ENCODE data around the gene PSME1.
"Not testable (repeated sequence)": the region's sequence is repeated elsewhere in the genome, so short reads cannot be mapped to it uniquely, and the experiment has no call there.

Gene PSME1

GRCh38 chr14:24105609-24106239 is 30.3 kb upstream of the PSME1 start:
- not testable (repeated sequence) for ATAC-seq

- ATAC-seq: no peak
Observed at GRCh38 chr14:24106672-24107271, 29.2 kb upstream of the PSME1 start.

- ATAC-seq: peak in 1 of 2 donors; percentile 15
Observed at GRCh38 chr14:24108336-24108874, 27.6 kb upstream of the PSME1 start.

- ATAC-seq: no peak
Observed at GRCh38 chr14:24110060-24110459, 25.9 kb upstream of the PSME1 start.

GRCh38 chr14:24110523-24110922 is 25.5 kb upstream of the PSME1 start:
- no peak for ATAC-seq

GRCh38 chr14:24113379-24113800 is 22.6 kb upstream of the PSME1 start:
- no peak for ATAC-seq

- ATAC-seq: peak; percentile 22
Observed at GRCh38 chr14:24113801-24114531, 22.0 kb upstream of the PSME1 start.

GRCh38 chr14:24114532-24115421 is 21.2 kb upstream of the PSME1 start, which contains the start of the genes DCAF11 and NRL:
Gene DCAF11 (plus strand): TSS chr14:24114777. CDS start chr14:24115595, 818 bp downstream.
Gene NRL (minus strand): TSS chr14:24114949. CDS start chr14:24082848, 32,101 bp downstream.
- ATAC-seq: peak; percentile 89

- no peak for ATAC-seq
Observed at GRCh38 chr14:24115422-24116127, 20.4 kb upstream of the PSME1 start.

GRCh38 chr14:24116128-24116814 is 19.7 kb upstream of the PSME1 start:
- ATAC-seq: no peak

- no peak for ATAC-seq
Observed at GRCh38 chr14:24117179-24117578, 18.8 kb upstream of the PSME1 start.

- no peak for ATAC-seq
Observed at GRCh38 chr14:24119691-24120090, 16.3 kb upstream of the PSME1 start.

- ATAC-seq: no peak
Observed at GRCh38 chr14:24121210-24121609, 14.8 kb upstream of the PSME1 start.

GRCh38 chr14:24122416-24122815 is 13.6 kb upstream of the PSME1 start:
- no peak for ATAC-seq

GRCh38 chr14:24122898-24123297 is 13.1 kb upstream of the PSME1 start:
- no peak for ATAC-seq

- ATAC-seq: peak; percentile 64 to 76
Observed at GRCh38 chr14:24123424-24124417, 12.3 kb upstream of the PSME1 start.

GRCh38 chr14:24126939-24127338 is 9.1 kb upstream of the PSME1 start:
- ATAC-seq: no peak

GRCh38 chr14:24127673-24128072 is 8.3 kb upstream of the PSME1 start:
- no peak for ATAC-seq

- no peak for ATAC-seq
Observed at GRCh38 chr14:24129410-24129998, 6.5 kb upstream of the PSME1 start.

GRCh38 chr14:24130380-24130716 is 5.6 kb upstream of the PSME1 start, which contains the start of gene FITM1:
Gene FITM1 (plus strand): TSS chr14:24130659. CDS start chr14:24131564, 905 bp downstream.
- ATAC-seq: no peak

Measured in activated CD4-positive, CD25-positive, alpha-beta regulatory T cell treated with anti-CD3 and anti-CD28 coated beads, Interleukin-2, amount 50 U/mL, for 24 hours (primary cell).